Activated CD4-positive, alpha-beta T cell treated with anti-CD3 and anti-CD28 coated beads, Interleukin-2, amount 10 ng/mL, durations not matched to agents 7 days and 5 days (primary cell): ENCODE measurements around the gene HAUS5. TPM values are rescaled to one million over a fixed set of nuclear protein-coding genes. Genes with fewer than 3 reads are reported as not detected.

Experiments used
- CTCF ChIA-PET: fragments of 350-600 bp; sonication (Branson Sonifier 250); formaldehyde crosslinking; loops from one replicate; lab custom pipeline; 2021; ENCODE audit warnings: antibody characterized with exemption; lab: Charles Lee
- POLR2A ChIA-PET: fragments of 350-600 bp; sonication (Branson Sonifier 250); formaldehyde crosslinking; loops from one replicate; lab custom pipeline; 2021; ENCODE audit warnings: antibody characterized with exemption; lab: Charles Lee
- DNase-seq: peaks from one replicate; pipeline ENCODE4 v3.0.0-alpha.2; 2020
- H3K27ac Mint-ChIP-seq: one replicate; pipeline ENCODE4 v1.8.0; 2021; ENCODE audit warnings: mild to moderate bottlenecking, moderate library complexity, mixed read lengths
- H3K27me3 Mint-ChIP-seq: one replicate; pipeline ENCODE4 v1.8.0; 2021; ENCODE audit warnings: mixed read lengths
- H3K36me3 Mint-ChIP-seq: one replicate; pipeline ENCODE4 v1.8.0; 2021; ENCODE audit warnings: low read depth, mixed read lengths
- H3K4me1 Mint-ChIP-seq: one replicate; pipeline ENCODE4 v1.8.0; 2021; ENCODE audit warnings: mixed read lengths
- H3K4me3 Mint-ChIP-seq: one replicate; pipeline ENCODE4 v1.8.0; 2021; ENCODE audit warnings: mild to moderate bottlenecking, moderate library complexity, mixed read lengths
- H3K9me3 Mint-ChIP-seq: one replicate; pipeline ENCODE4 v1.8.0; 2021; ENCODE audit warnings: mixed read lengths
- total RNA-seq, 2 experiments: library from RNA; stranded (reverse); gene quantifications; one replicate each; pipeline ENCODE4 v1.2.3, GENCODE V29; 2021

The HAUS5 gene
- total RNA-seq, 2 experiments from 2014 or later, result 52.2 to 57.9 TPM

DNA sequence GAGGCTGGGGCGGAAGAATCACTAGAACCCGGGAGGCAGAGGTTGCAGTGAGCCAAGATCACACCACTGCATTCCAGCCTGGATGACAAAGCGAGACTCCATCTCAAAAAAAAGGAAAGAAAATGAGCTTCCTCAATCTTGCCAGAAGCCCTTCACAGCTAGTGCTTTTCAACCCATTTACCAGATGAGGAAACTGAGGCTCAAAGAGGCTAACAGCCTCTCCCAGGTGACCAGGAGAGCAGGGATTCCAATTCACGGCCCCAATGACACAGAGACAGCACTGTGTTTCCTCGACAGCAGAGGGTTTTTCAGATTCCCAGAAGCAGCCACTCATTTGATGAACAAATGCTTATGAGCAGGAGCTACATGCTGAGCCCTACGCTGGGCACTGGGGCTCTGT, 57.0 kb downstream of the HAUS5 start:
- POLR2A ChIA-PET, result no interaction called here
- CTCF ChIA-PET, result interaction anchor here (1.2 kb wide), 1 partner anchor 8 kb away, joined by 3 read pairs; no protein-coding TSS in a partner anchor
- no peaks in the 10 kb centered on the region for H3K9me3 Mint-ChIP-seq
- peaks cover 7% of the 10 kb centered on the region for H3K4me1 Mint-ChIP-seq
- no peak overlapping the region for H3K4me3 Mint-ChIP-seq
- DNase-seq, result no peak
- peaks cover 32% of the 10 kb centered on the region for H3K27me3 Mint-ChIP-seq
- peaks cover 2% of the 10 kb centered on the region for H3K36me3 Mint-ChIP-seq
- H3K27ac Mint-ChIP-seq, result no peak overlapping the region

GRCh38 chr19:35669974-35670373, 57.4 kb downstream of the HAUS5 start:
- H3K4me3 Mint-ChIP-seq, result no peak overlapping the region
- ChIA-PET CTCF (interaction anchor here (1.2 kb wide), 1 partner anchor 8 kb away, joined by 3 read pairs; no protein-coding TSS in a partner anchor), POLR2A (no interaction called here)
- no peak overlapping the region for H3K27ac Mint-ChIP-seq
- peaks cover 33% of the 10 kb centered on the region for H3K27me3 Mint-ChIP-seq
- peaks cover 7% of the 10 kb centered on the region for H3K4me1 Mint-ChIP-seq
- H3K36me3 Mint-ChIP-seq, result peaks cover 2% of the 10 kb centered on the region
- H3K9me3 Mint-ChIP-seq, result no peaks in the 10 kb centered on the region
- no peak for DNase-seq

- DNase-seq, result no peak
- H3K4me3 Mint-ChIP-seq, result no peak overlapping the region
- H3K36me3 Mint-ChIP-seq, result peaks cover 2% of the 10 kb centered on the region
- peaks cover 7% of the 10 kb centered on the region for H3K4me1 Mint-ChIP-seq
- ChIA-PET CTCF (no interaction called here), POLR2A (no interaction called here)
- H3K27me3 Mint-ChIP-seq, result peaks cover 33% of the 10 kb centered on the region
- H3K9me3 Mint-ChIP-seq, result no peaks in the 10 kb centered on the region
- peak overlapping the region; percentile 31 for H3K27ac Mint-ChIP-seq
Measured at GRCh38 chr19:35670686-35671085, 58.2 kb downstream of the HAUS5 start.

DNA sequence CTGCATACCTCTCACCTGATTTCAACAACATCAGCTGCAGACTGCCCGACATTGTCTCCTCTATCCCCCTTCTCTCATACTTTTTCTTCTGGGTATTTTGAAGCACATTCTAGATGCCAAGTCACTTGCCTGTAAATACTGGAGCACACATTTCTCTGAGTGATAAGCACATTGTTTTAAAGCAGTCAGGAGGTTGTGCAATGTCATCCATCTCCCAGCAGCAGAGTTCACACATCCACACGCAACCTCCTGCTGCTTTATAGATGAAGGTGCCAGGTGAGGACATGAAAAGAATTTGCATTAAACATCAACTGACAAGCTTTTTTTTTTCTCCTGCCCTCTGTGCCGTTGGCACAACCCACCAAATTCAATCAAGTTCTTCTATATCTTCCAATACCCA, 59.3 kb downstream of the HAUS5 start:
- Mint-ChIP-seq H3K4me3 (no peak overlapping the region), H3K36me3 (no peaks in the 10 kb centered on the region), H3K27ac (no peak overlapping the region), H3K9me3 (no peaks in the 10 kb centered on the region), H3K27me3 (peaks cover 35% of the 10 kb centered on the region), H3K4me1 (peaks cover 7% of the 10 kb centered on the region)
- ChIA-PET CTCF (interaction anchor here (1.1 kb wide), 1 partner anchor 260 kb away, joined by 3 read pairs; no protein-coding TSS in a partner anchor), POLR2A (no interaction called here)
- no peak for DNase-seq

DNA sequence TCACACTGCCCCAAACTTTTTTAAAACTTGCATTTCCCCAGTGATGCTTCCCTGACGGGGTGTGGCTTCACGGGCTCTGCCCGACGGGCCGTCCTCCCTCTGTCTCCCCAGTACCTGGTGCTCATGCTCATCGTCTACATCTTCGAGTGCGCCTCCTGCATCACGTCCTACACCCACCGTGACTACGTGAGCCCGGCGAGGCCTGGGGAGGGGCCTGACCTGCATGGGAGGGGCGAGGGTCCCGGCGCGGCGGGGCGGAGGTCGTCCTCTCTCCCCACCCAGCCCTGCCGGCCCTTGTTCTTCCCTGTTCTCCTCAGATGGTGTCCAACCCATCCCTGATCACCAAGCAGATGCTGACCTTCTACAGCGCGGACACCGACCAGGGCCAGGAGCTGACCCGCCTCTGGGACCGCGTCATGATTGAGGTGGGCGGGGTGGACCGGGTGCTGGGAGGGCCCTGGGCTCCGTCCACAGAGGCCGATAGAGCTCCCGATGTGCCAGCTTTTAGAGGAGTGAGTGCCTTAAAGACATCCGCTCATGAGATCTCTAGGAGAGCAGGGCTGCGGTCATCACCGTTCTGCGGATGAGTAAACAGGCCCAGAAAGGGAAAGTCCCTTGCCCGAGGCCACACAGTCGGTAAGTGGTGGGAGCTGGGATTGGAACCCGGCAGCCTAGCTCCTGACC, 60.7 kb downstream of the HAUS5 start:
- peak overlapping the region; percentile 36 for H3K27ac Mint-ChIP-seq
- H3K9me3 Mint-ChIP-seq, result no peaks in the 10 kb centered on the region
- no peaks in the 10 kb centered on the region for H3K36me3 Mint-ChIP-seq
- ChIA-PET POLR2A (interaction anchor here (1.2 kb wide), 2 partner anchors 12 to 25 kb away, joined by 3 to 5 read pairs; partner anchors contain the start of gene COX6B1), CTCF (interaction anchor here (0.8 to 1.2 kb wide), 8 partner anchors 11 to 258 kb away, joined by 3 to 9 read pairs (median 3); partner anchors contain the start of gene COX6B1)
- H3K4me3 Mint-ChIP-seq, result peak overlapping the region; percentile 65
- H3K27me3 Mint-ChIP-seq, result peaks cover 38% of the 10 kb centered on the region
- H3K4me1 Mint-ChIP-seq, result peaks cover 7% of the 10 kb centered on the region
- DNase-seq, result peak; percentile 51

Other genes with a start within 250 kb of the HAUS5 start
- gene GPR42, start 241.7 kb upstream of the HAUS5 start, total RNA-seq, result not detected
- not detected for gene FFAR2, start 164.5 kb upstream of the HAUS5 start, total RNA-seq
- gene KRTDAP, start 122.3 kb upstream of the HAUS5 start, total RNA-seq, result not detected
- not detected for gene DMKN, start 99.1 kb upstream of the HAUS5 start, total RNA-seq
- not detected for gene SBSN, start 84.4 kb upstream of the HAUS5 start, total RNA-seq
- not detected for gene GAPDHS, start 79.3 kb upstream of the HAUS5 start, total RNA-seq
- 10 to 100 TPM; 42.5 to 43.8 TPM for gene TMEM147, start 67.1 kb upstream of the HAUS5 start, total RNA-seq
- not detected for gene ATP4A, start 49.1 kb upstream of the HAUS5 start, total RNA-seq
- gene PMIS2, start 26.6 kb upstream of the HAUS5 start, total RNA-seq, result not detected
- gene RBM42, start 16.3 kb downstream of the HAUS5 start, total RNA-seq, result 100 to 1,000 TPM; 100 to 112 TPM
- 1 to 10 TPM in 1 of 2 experiments, under 1 TPM in 1; 0.84 to 1.9 TPM for gene ETV2, start 29.0 kb downstream of the HAUS5 start, total RNA-seq
- gene COX6B1, start 35.6 kb downstream of the HAUS5 start, total RNA-seq, result 100 to 1,000 TPM; 429 to 474 TPM
- under 1 TPM; 0.37 TPM for gene UPK1A, start 53.8 kb downstream of the HAUS5 start, total RNA-seq
- gene ZBTB32, start 91.8 kb downstream of the HAUS5 start, total RNA-seq, result 10 to 100 TPM; 15.4 to 17.3 TPM
- gene KMT2B, start 105.3 kb downstream of the HAUS5 start, total RNA-seq, result 10 to 100 TPM; 65.1 to 67.2 TPM
- 10 to 100 TPM; 53.7 to 54.6 TPM for gene IGFLR1, start 129.7 kb downstream of the HAUS5 start, total RNA-seq
- gene U2AF1L4, start 132.7 kb downstream of the HAUS5 start, total RNA-seq, result 10 to 100 TPM; 35.0 to 38.1 TPM
- gene PSENEN, start 132.9 kb downstream of the HAUS5 start, total RNA-seq, result 10 to 100 TPM; 41.7 to 46.3 TPM
- gene LIN37, start 135.8 kb downstream of the HAUS5 start, total RNA-seq, result 10 to 100 TPM; 13.7 to 15.9 TPM
- under 1 TPM; 0.29 to 0.69 TPM for gene HSPB6, start 144.3 kb downstream of the HAUS5 start, total RNA-seq
- 10 to 100 TPM; 53.7 to 59.1 TPM for gene PROSER3, start 145.4 kb downstream of the HAUS5 start, total RNA-seq
- gene ARHGAP33, start 162.8 kb downstream of the HAUS5 start, total RNA-seq, result 100 to 1,000 TPM in 1 of 2 experiments, 10 to 100 TPM in 1; 91.3 to 101 TPM
- gene PRODH2, start 200.1 kb downstream of the HAUS5 start, total RNA-seq, result not detected
- not detected for gene NPHS1, start 239.8 kb downstream of the HAUS5 start, total RNA-seq
- under 1 TPM; 0.19 to 0.25 TPM for gene KIRREL2, start 244.2 kb downstream of the HAUS5 start, total RNA-seq